ENCODE results near the gene HLX.

Gene HLX

GRCh38 chr1:220884109-220884980 is 5.1 kb downstream of the HLX start:
- Histone ChIP-seq H3K9me3 (ENCODE audit: insufficient read depth, low read length, severe bottlenecking) (no peaks in the 10 kb centered on the region), H3K27me3 (ENCODE audit: insufficient read depth, low read length, poor library complexity) (no peaks in the 10 kb centered on the region), H3K36me3 (ENCODE audit: insufficient read depth, low read length) (no peaks in the 10 kb centered on the region), H3K4me2 (ENCODE audit: insufficient read depth, low read length) (no peak overlapping the region), H3K4me1 (ENCODE audit: insufficient read depth, low read length) (no peaks in the 10 kb centered on the region), H2AFZ (ENCODE audit: low read depth, low read length) (no peak overlapping the region), H3K4me3 (ENCODE audit: low read depth in 1 of 2, low read length in 2 of 2) (no peak overlapping the region), H3K9ac (ENCODE audit: low read depth, low read length) (no peak overlapping the region), H3K27ac (ENCODE audit: low read length) (no peak overlapping the region), H4K20me1 (ENCODE audit: insufficient read depth, low read length) (no peaks in the 10 kb centered on the region), H3K79me2 (ENCODE audit: insufficient read depth, low read length) (no peaks in the 10 kb centered on the region)
- ATAC-seq (ENCODE audit: insufficient read depth, low read depth) (no peak), DNase-seq (no peak)
- TF ChIP-seq CTCF (IDR thresholded peaks at IDR 0.05; ENCODE audit: borderline replicate concordance, extremely low read depth, low read length, poor library complexity, severe bottlenecking), result no peak
- TF ChIP-seq EZH2 (IDR thresholded peaks at IDR 0.05; ENCODE audit: borderline replicate concordance, low read depth, low read length, severe bottlenecking), result no peak

GRCh38 chr1:220884981-220885918 is 6.0 kb downstream of the HLX start:
- Histone ChIP-seq H3K27ac (ENCODE audit: low read length) (no peak overlapping the region), H2AFZ (ENCODE audit: low read depth, low read length) (no peak overlapping the region), H3K9me3 (ENCODE audit: insufficient read depth, low read length, severe bottlenecking) (no peaks in the 10 kb centered on the region), H3K4me3 (ENCODE audit: low read depth in 1 of 2, low read length in 2 of 2) (no peak overlapping the region), H3K4me1 (ENCODE audit: insufficient read depth, low read length) (no peaks in the 10 kb centered on the region), H3K79me2 (ENCODE audit: insufficient read depth, low read length) (no peaks in the 10 kb centered on the region), H3K9ac (ENCODE audit: low read depth, low read length) (no peak overlapping the region), H4K20me1 (ENCODE audit: insufficient read depth, low read length) (no peaks in the 10 kb centered on the region), H3K4me2 (ENCODE audit: insufficient read depth, low read length) (no peak overlapping the region), H3K27me3 (ENCODE audit: insufficient read depth, low read length, poor library complexity) (no peaks in the 10 kb centered on the region), H3K36me3 (ENCODE audit: insufficient read depth, low read length) (no peaks in the 10 kb centered on the region)
- no peak for ATAC-seq (ENCODE audit: insufficient read depth, low read depth)
- no peak for DNase-seq
- TF ChIP-seq CTCF (IDR thresholded peaks at IDR 0.05; ENCODE audit: borderline replicate concordance, extremely low read depth, low read length, poor library complexity, severe bottlenecking) (no peak), EZH2 (IDR thresholded peaks at IDR 0.05; ENCODE audit: borderline replicate concordance, low read depth, low read length, severe bottlenecking) (no peak)

- Histone ChIP-seq H3K27me3 (ENCODE audit: insufficient read depth, low read length, poor library complexity) (no peaks in the 10 kb centered on the region), H3K27ac (ENCODE audit: low read length) (no peak overlapping the region)
Measured at GRCh38 chr1:220885971-220886370, 6.7 kb downstream of the HLX start.

More at GRCh38 chr1:220885971-220886370, 6.7 kb downstream of the HLX start:
- Histone ChIP-seq H3K4me3 (ENCODE audit: low read depth in 1 of 2, low read length in 2 of 2) (no peak overlapping the region), H3K4me1 (ENCODE audit: insufficient read depth, low read length) (no peaks in the 10 kb centered on the region), H2AFZ (ENCODE audit: low read depth, low read length) (no peak overlapping the region), H3K9me3 (ENCODE audit: insufficient read depth, low read length, severe bottlenecking) (no peaks in the 10 kb centered on the region), H4K20me1 (ENCODE audit: insufficient read depth, low read length) (no peaks in the 10 kb centered on the region), H3K4me2 (ENCODE audit: insufficient read depth, low read length) (no peak overlapping the region), H3K79me2 (ENCODE audit: insufficient read depth, low read length) (no peaks in the 10 kb centered on the region), H3K36me3 (ENCODE audit: insufficient read depth, low read length) (no peaks in the 10 kb centered on the region), H3K9ac (ENCODE audit: low read depth, low read length) (no peak overlapping the region)
- TF ChIP-seq EZH2 (IDR thresholded peaks at IDR 0.05; ENCODE audit: borderline replicate concordance, low read depth, low read length, severe bottlenecking) (no peak), CTCF (IDR thresholded peaks at IDR 0.05; ENCODE audit: borderline replicate concordance, extremely low read depth, low read length, poor library complexity, severe bottlenecking) (no peak)
- no peak for ATAC-seq (ENCODE audit: insufficient read depth, low read depth)
- DNase-seq, result no peak
